22Rv1 (cell line): Measurements from ENCODE around the gene NUTM2A.
"Not testable (repeated sequence)": the region's sequence is repeated elsewhere in the genome, so short reads cannot be mapped to it uniquely, and the experiment has no call there.

ENCODE experiments used
- CTCF ChIP-seq: fragments of 450-650 bp; IDR thresholded peaks from 2 replicates; pipeline ENCODE4 v1.5.1; 2017; ENCODE audit warnings: mild to moderate bottlenecking
- ZFX ChIP-seq: fragments of 450-650 bp; IDR thresholded peaks from 2 replicates; pipeline ENCODE4 v1.6.1; 2017; ENCODE audit warnings: antibody characterized with exemption, borderline replicate concordance

- not testable (repeated sequence) for TF ChIP-seq CTCF, ZFX
Measured at GRCh38 chr10:87206922-87207321, 18.3 kb upstream of the NUTM2A start.
